Glomerular endothelial cell (primary cell): ENCODE measurements around the gene SIRT2. TPM values are rescaled to one million over a fixed set of nuclear protein-coding genes. Genes with fewer than 3 reads are reported as not detected.
"Not testable (repeated sequence)": the region's sequence is repeated elsewhere in the genome, so short reads cannot be mapped to it uniquely, and the experiment has no call there.

Source experiments
- DNase-seq: peaks from one replicate; pipeline ENCODE4 v3.0.0-alpha.2; 2011; ENCODE audit warnings: low read depth, low spot score; ENCODE audit errors: extremely low read depth
- total RNA-seq: library from RNA; depleted of rRNA; stranded (reverse); fragments of >200 nt; gene quantifications from 2 replicates; pipeline ENCODE4 v1.2.3, GENCODE V29; 2015

The SIRT2 gene
- total RNA-seq: 96.2 and 101 TPM in 2 replicates

DNA sequence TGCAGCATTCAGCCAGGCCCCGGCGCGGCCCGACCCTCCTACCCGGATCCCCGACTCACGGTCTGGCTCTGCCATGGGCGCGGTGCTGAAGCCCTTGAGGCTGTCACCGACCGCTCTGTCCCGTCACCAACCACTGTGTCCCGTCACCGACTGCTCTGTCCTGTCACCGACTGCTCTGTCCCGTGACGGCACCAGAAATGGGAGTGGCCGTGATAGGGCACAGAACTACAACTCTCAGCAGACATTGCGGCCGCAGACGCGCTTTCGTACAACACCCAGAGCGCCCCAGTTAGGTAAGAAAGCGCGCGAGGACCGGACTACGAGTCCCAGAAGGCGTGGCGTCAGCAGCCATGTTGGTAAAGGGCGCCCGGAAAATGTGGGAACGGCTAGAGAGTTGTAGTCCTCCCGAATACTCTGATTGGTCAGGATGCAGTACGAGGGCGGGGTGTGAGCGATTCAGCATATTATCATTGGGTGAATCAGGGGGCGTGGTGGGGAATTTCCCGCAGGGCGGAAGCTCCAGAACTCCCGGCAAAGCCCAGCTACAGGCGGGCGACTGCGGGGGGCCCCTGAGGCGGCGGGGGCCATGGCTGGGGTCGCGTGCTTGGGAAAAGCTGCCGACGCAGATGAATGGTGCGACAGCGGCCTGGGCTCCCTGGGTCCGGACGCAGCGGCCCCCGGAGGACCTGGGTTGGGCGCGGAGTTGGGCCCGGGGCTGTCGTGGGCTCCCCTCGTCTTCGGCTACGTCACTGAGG lies at the start of gene SIRT2, which contains the start of gene NFKBIB:
TSS of gene SIRT2 (minus strand) at position 172 of the 755 bp plus-strand sequence. CDS start at position 75, 97 bp downstream.
TSS of gene NFKBIB (plus strand) at position 523 of the 755 bp plus-strand sequence. CDS start at position 587, 64 bp downstream.
- peak; percentile 99 for DNase-seq

- DNase-seq: no peak
Measured at GRCh38 chr19:38946229-38947010, 47.0 kb upstream of the SIRT2 start.

- DNase-seq: no peak
Measured at GRCh38 chr19:38945562-38946228, 46.3 kb upstream of the SIRT2 start.

DNA sequence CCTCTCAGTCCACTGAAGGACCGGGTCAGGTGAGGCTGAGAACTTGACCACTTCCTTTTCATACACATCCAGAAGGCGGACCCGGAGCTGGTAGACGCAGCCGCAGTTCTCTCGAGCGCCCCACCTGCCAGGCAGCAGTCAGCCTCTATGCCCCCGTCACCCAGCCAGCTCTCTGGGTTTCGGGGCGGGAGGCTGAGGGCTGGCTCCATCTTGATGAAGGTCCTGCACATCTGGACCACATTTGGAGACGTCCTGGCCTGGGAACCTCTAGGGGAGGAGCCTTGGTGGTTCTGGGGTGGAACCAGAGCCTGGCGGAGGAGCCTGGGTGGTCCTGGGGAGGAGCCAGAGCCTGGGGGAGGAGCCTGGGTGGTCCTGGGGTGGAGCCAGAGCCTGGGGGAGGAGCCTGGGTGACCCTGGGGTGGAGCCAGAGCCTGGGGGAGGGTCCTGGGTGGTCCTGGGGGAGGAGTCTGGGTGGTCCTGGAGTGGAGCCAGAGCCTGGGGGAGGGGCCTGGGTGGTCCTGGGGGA lies 45.6 kb upstream of the SIRT2 start:
- DNase-seq: no peak

DNA sequence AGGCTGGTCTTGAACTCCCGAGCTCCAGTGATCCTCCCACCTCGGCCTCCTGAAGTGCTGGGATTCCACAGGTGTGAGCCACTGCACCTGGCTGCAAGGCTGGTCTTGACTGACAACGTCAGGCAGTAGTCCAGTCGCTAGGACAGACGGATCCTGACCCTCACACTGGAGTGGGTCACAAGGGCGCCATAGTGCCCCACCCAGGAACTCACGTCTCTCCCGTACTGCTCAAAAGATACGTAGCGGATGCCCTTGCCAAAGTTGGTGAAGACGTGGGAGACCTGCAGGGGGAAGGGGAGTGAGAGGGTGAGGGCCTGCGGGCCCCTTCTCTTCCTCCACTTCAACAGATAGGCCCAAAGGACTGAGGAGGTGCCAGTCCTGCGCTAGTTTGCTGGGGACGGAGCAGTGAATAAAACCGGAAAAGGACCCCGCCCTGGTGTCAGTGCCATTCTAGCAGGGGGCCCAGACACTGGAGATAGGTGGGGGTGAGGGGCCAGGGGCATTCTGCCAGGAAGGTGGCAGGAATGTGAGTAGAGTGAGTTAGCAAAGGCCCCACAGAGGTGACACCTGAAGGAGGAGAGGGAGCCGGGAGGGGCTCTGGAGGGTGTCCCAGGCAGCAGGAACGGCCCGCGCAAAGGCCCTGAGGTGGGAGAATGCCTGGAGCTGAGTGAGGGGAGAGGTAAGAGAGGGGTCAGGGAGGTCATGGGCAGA lies 43.2 kb upstream of the SIRT2 start:
- DNase-seq: no peak

DNA sequence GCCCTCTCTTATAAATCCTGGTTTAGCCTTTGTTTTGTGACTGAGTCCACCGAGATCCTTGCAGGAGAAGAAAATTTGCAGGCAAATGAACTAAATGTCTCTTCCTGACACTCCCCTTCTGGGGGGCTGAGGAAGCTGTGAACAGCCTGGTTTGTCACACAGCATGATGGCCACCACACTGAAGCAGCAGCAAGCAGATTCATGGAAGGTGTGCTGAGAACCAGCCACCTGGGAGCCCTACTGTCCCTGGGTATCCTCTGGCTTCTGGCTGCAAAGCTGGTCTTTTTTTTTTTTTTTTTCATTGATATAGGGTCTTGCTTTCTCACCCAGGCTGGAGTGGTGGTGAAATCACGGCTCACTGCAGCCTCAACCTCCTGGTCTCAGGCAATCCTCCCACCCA lies 42.6 kb upstream of the SIRT2 start:
- no peak for DNase-seq

DNA sequence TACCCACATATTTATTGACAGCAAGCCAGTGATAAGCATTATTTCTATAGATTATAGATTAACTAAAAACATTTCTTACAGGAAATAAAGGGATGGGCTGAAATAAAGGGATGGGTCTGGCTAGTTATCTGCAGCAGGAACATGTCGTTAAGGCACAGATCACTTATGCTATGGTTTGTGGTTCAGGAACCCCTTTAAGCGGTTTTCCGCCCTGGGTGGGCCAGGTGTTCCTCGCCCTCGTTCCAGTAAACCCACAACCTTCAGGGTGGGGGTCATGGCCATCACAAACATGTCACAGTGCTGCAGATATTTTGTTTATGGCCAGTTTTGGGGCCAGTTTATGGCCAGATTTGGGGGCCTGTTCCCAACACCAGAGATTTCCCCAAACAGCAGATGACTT lies 42.0 kb upstream of the SIRT2 start:
- not testable (repeated sequence) for DNase-seq

GRCh38 chr19:38939957-38940356 lies 40.5 kb upstream of the SIRT2 start:
- no peak for DNase-seq

GRCh38 chr19:38933544-38933943 lies 34.1 kb upstream of the SIRT2 start:
- no peak for DNase-seq

GRCh38 chr19:38932425-38933179 lies 33.2 kb upstream of the SIRT2 start:
- no peak for DNase-seq

GRCh38 chr19:38931521-38931793 lies 32.0 kb upstream of the SIRT2 start:
- no peak for DNase-seq

DNA sequence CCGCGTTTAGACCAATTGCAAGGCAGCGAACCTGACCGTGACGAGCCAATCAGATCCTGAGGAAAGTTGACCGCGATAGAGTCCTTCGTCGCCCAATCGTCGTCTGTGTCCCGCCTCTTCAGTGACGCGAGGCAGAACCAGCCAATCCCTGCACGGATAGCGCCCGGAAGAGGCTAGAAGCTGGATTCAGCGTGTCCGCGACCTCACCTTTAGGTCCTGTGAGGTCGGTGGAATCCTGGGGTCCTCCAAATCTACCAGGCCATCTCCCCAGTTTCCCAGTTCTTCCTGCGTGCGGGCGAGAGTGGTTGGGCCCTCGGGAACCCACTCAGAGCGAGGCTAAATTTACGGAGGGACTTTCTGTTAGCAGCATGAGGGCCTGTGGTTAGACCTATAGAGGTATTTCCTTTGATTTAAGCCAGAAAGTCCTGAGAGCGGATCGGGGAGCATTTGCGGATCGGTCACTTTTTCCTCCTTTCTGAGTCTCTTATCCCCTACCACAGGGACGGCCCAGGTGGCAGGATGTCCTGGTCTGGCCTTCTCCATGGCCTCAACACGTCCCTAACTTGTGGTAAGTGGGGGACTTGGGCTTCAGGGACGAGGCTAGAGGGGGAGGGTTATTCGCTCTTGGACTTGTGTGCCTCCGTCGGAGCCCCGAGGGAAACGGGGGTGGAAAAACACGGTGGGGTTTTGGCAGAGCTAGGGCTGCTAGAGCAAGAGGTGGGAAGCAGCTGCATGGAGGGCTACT lies 31.5 kb upstream of the SIRT2 start, which contains the start of gene MRPS12:
TSS of gene MRPS12 (plus strand) at position 169 of the 745 bp plus-strand sequence. CDS start at position 520, 351 bp downstream.
- peak; percentile 98 for DNase-seq

- peak; percentile 70 for DNase-seq
Measured at GRCh38 chr19:38929929-38930775, 30.7 kb upstream of the SIRT2 start, which contains the start of gene SARS2. Gene SARS2 (minus strand): TSS chr19:38930763. CDS start chr19:38930736, 27 bp downstream.

DNA sequence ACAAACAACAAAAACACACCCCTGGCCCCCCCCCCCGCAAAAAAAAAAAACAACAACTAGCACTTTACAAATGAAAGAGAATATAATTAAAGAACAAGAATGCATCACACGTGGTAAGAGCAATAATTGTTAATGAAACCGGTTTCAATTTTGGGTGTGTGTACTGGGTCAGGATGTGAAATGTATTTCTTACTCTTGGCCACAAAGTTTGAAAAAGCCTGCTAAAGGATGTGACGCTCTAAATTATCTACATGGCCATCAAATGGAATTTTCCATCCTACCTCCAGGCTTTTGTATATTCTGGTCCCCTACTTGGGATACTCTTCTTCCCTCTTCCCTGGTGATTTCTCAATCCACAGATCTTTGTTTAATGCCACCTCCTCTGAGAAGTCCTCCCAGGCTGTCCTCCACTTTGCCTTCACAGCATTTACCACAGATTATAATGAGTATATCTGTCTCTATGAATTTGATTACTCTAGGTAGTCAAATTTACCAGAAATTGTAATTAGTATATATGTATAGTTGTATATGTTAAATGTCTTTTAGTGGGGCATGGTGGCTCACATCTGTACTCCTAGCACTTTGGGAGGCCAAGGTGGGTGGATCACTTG lies 29.1 kb upstream of the SIRT2 start:
- DNase-seq: no peak

GRCh38 chr19:38924388-38924787 lies 25.0 kb upstream of the SIRT2 start:
- no peak for DNase-seq

- DNase-seq: no peak
Measured at GRCh38 chr19:38922482-38922881, 23.1 kb upstream of the SIRT2 start.

- DNase-seq: no peak
Measured at GRCh38 chr19:38921420-38922274, 22.2 kb upstream of the SIRT2 start.
